SJSA1 (cell line): ENCODE measurements around the gene SH3D21. TPM values are rescaled to one million over a fixed set of nuclear protein-coding genes. Genes with fewer than 3 reads are reported as not detected.

Experiments
- DNase-seq, 2 experiments: peaks; one replicate each; pipeline ENCODE4 v3.0.0-alpha.2; 2015 to 2020; ENCODE audit warnings: low spot score in 2 of 2, low read depth in 1 of 2
- H3K27ac ChIP-seq: fragments of 250-450 bp; sonication (Bioruptor Pico); 2 replicates; pipeline ENCODE4 v1.5.1; 2020; ENCODE audit warnings: mild to moderate bottlenecking, moderate library complexity
- H3K27me3 ChIP-seq: fragments of 250-450 bp; sonication (Bioruptor Pico); replicated peaks from 2 replicates; pipeline ENCODE4 v1.5.1; 2020; ENCODE audit warnings: mild to moderate bottlenecking, moderate library complexity
- H3K36me3 ChIP-seq: fragments of 250-450 bp; sonication (Bioruptor Pico); 2 replicates; pipeline ENCODE4 v1.5.1; 2020; ENCODE audit warnings: mild to moderate bottlenecking
- H3K4me1 ChIP-seq: fragments of 250-450 bp; sonication (Bioruptor Pico); replicated peaks from 2 replicates; pipeline ENCODE4 v1.6.1; 2021; ENCODE audit warnings: mild to moderate bottlenecking
- H3K4me3 ChIP-seq: fragments of 250-450 bp; sonication (Bioruptor Pico); 2 replicates; pipeline ENCODE4 v1.5.1; 2020; ENCODE audit warnings: mild to moderate bottlenecking
- H3K9me3 ChIP-seq: fragments of 250-450 bp; sonication (Bioruptor Pico); replicated peaks from 2 replicates; pipeline ENCODE4 v1.5.1; 2020; ENCODE audit warnings: mild to moderate bottlenecking
- total RNA-seq: library from RNA; depleted of rRNA; stranded (reverse); fragments of >200 nt; shearing (Covaris generic); gene quantifications from 2 replicates; pipeline ENCODE4 v1.2.3, GENCODE V29; 2014

SH3D21 gene
- total RNA-seq, 1 experiment from 2014 or later: 1.5 TPM

GRCh38 chr1:36349839-36350238 is 43.7 kb downstream of the SH3D21 start:
- H3K9me3 ChIP-seq: no peaks in the 10 kb centered on the region
- no peaks in the 10 kb centered on the region for H3K27me3 ChIP-seq
- H3K4me3 ChIP-seq: no peak overlapping the region
- H3K27ac ChIP-seq: peak overlapping the region; percentile 99
- peaks cover 50% of the 10 kb centered on the region for H3K4me1 ChIP-seq
- peaks cover 76% of the 10 kb centered on the region for H3K36me3 ChIP-seq
- DNase-seq: peak in 1 of 2 experiments; percentile 43

- peaks cover 50% of the 10 kb centered on the region for H3K4me1 ChIP-seq
- no peaks in the 10 kb centered on the region for H3K9me3 ChIP-seq
- DNase-seq: peak; percentile 96 to 98
- H3K36me3 ChIP-seq: peaks cover 76% of the 10 kb centered on the region
- no peak overlapping the region for H3K4me3 ChIP-seq
- no peaks in the 10 kb centered on the region for H3K27me3 ChIP-seq
- peak overlapping the region; percentile 99 for H3K27ac ChIP-seq
Measured at GRCh38 chr1:36350659-36351226, 44.6 kb downstream of the SH3D21 start.

GRCh38 chr1:36351227-36351977 is 45.2 kb downstream of the SH3D21 start:
- DNase-seq: peak; percentile 94
- H3K27ac ChIP-seq: peak overlapping the region; percentile 99
- peaks cover 75% of the 10 kb centered on the region for H3K36me3 ChIP-seq
- no peak overlapping the region for H3K4me3 ChIP-seq
- no peaks in the 10 kb centered on the region for H3K27me3 ChIP-seq
- no peaks in the 10 kb centered on the region for H3K9me3 ChIP-seq
- H3K4me1 ChIP-seq: peaks cover 50% of the 10 kb centered on the region

GRCh38 chr1:36352125-36352909 is 46.1 kb downstream of the SH3D21 start:
- H3K4me3 ChIP-seq: no peak overlapping the region
- DNase-seq: peak; percentile 79 to 84
- H3K27ac ChIP-seq: peak overlapping the region; percentile 99
- H3K4me1 ChIP-seq: peaks cover 50% of the 10 kb centered on the region
- peaks cover 74% of the 10 kb centered on the region for H3K36me3 ChIP-seq
- no peaks in the 10 kb centered on the region for H3K27me3 ChIP-seq
- H3K9me3 ChIP-seq: no peaks in the 10 kb centered on the region

GRCh38 chr1:36352910-36353878 is 47.0 kb downstream of the SH3D21 start:
- Histone ChIP-seq H3K27ac (peak overlapping the region; percentile 99), H3K27me3 (no peaks in the 10 kb centered on the region), H3K4me3 (no peak overlapping the region), H3K9me3 (no peaks in the 10 kb centered on the region), H3K4me1 (peaks cover 50% of the 10 kb centered on the region), H3K36me3 (peaks cover 77% of the 10 kb centered on the region)
- peak; percentile 69 to 77 for DNase-seq

GRCh38 chr1:36354486-36354885 is 48.3 kb downstream of the SH3D21 start:
- Histone ChIP-seq H3K36me3 (peaks cover 78% of the 10 kb centered on the region), H3K27ac (no peak overlapping the region), H3K4me3 (no peak overlapping the region), H3K4me1 (peaks cover 43% of the 10 kb centered on the region), H3K9me3 (no peaks in the 10 kb centered on the region), H3K27me3 (no peaks in the 10 kb centered on the region)
- no peak for DNase-seq

GRCh38 chr1:36355811-36356210 is 49.6 kb downstream of the SH3D21 start:
- peaks cover 82% of the 10 kb centered on the region for H3K36me3 ChIP-seq
- peaks cover 38% of the 10 kb centered on the region for H3K4me1 ChIP-seq
- H3K9me3 ChIP-seq: no peaks in the 10 kb centered on the region
- no peak overlapping the region for H3K27ac ChIP-seq
- no peaks in the 10 kb centered on the region for H3K27me3 ChIP-seq
- H3K4me3 ChIP-seq: no peak overlapping the region
- no peak for DNase-seq

GRCh38 chr1:36358514-36359084 is 52.4 kb downstream of the SH3D21 start:
- Histone ChIP-seq H3K36me3 (peaks cover 87% of the 10 kb centered on the region), H3K4me3 (no peak overlapping the region)

GRCh38 chr1:36359383-36359782 is 53.2 kb downstream of the SH3D21 start:
- Histone ChIP-seq H3K4me3 (no peak overlapping the region), H3K36me3 (peaks cover 79% of the 10 kb centered on the region), H3K27ac (no peak overlapping the region), H3K27me3 (no peaks in the 10 kb centered on the region), H3K9me3 (no peaks in the 10 kb centered on the region), H3K4me1 (peaks cover 16% of the 10 kb centered on the region)
- no peak for DNase-seq

More at GRCh38 chr1:36358514-36359084, 52.4 kb downstream of the SH3D21 start:
- no peak for DNase-seq
- Histone ChIP-seq H3K4me1 (peaks cover 18% of the 10 kb centered on the region), H3K9me3 (no peaks in the 10 kb centered on the region), H3K27me3 (no peaks in the 10 kb centered on the region), H3K27ac (no peak overlapping the region)

- Histone ChIP-seq H3K27me3 (no peaks in the 10 kb centered on the region), H3K27ac (peak overlapping the region; percentile 15; the same call in 1 of the 2 replicates), H3K9me3 (no peaks in the 10 kb centered on the region), H3K36me3 (peaks cover 73% of the 10 kb centered on the region), H3K4me3 (no peak overlapping the region), H3K4me1 (peaks cover 16% of the 10 kb centered on the region)
- DNase-seq: no peak
Measured at GRCh38 chr1:36359911-36360550, 53.9 kb downstream of the SH3D21 start.

GRCh38 chr1:36365381-36365780 is 59.2 kb downstream of the SH3D21 start:
- H3K36me3 ChIP-seq: peaks cover 59% of the 10 kb centered on the region
- no peak overlapping the region for H3K4me3 ChIP-seq
- H3K27ac ChIP-seq: peak overlapping the region; percentile 4; the same call in 1 of the 2 replicates
- no peak for DNase-seq
- H3K4me1 ChIP-seq: peaks cover 31% of the 10 kb centered on the region
- no peaks in the 10 kb centered on the region for H3K9me3 ChIP-seq
- no peaks in the 10 kb centered on the region for H3K27me3 ChIP-seq

GRCh38 chr1:36366091-36366661 is 60.0 kb downstream of the SH3D21 start:
- peak; percentile 28 to 60 for DNase-seq
- no peaks in the 10 kb centered on the region for H3K9me3 ChIP-seq
- peak overlapping the region; percentile 4; the same call in 1 of the 2 replicates for H3K27ac ChIP-seq
- peaks cover 54% of the 10 kb centered on the region for H3K36me3 ChIP-seq
- no peak overlapping the region for H3K4me3 ChIP-seq
- no peaks in the 10 kb centered on the region for H3K27me3 ChIP-seq
- H3K4me1 ChIP-seq: peaks cover 24% of the 10 kb centered on the region
